NCI-H2196 (cell line): ENCODE data around the gene CHAF1A.

Source experiments
- DNase-seq: peaks from one replicate; lab custom pipeline; 2025; ENCODE audit not compliant: unreplicated experiment; lab: John Stamatoyannopoulos, UW

CHAF1A gene

GRCh38 chr19:4432918-4433506 lies 30.6 kb downstream of the CHAF1A start:
- no peak for DNase-seq

DNA sequence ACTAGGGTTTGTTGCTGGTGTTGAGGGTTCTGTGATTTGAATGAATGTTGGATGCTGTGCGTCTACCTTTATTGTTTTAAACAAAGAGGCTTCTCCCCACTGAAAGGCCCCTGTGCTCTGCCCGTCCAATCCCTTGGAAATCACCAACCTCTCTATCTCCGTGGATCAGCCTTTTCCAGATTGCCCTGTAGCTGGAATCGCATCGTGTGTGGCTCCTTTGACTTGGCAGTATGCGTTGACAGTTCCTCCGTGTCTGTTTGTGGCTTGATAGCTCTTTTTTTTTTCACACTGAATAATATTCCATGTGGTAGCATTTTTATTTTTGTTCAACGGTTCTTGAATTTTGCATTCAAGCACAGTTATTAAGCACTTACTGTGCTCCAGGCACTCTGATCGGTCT lies 32.0 kb downstream of the CHAF1A start:
- no peak for DNase-seq

DNA sequence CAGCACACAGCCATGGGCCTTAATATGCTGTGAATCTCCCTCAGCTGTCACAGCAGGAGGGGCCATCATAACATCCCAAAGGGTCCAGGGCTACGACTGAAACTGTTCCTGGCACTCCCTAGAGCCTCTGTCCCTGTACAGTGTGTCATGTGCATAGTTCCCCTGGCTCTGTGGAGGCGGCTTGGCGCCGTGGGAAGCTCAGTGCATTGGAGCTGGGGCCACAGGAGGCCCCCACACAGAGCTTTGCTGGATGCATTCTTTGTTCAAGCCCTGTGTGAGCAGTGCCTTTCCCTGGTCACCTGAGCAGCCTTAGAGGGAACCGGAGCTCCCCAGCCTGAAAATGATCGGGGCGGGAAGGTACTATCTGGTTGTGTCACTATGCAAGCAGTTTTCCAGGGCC lies 33.8 kb downstream of the CHAF1A start:
- DNase-seq: no peak

- no peak for DNase-seq
These were observed 34.7 kb downstream of the CHAF1A start for GRCh38 chr19:4437103-4437502.

GRCh38 chr19:4439243-4439642 lies 36.8 kb downstream of the CHAF1A start:
- no peak for DNase-seq

- DNase-seq: no peak
These were observed 39.8 kb downstream of the CHAF1A start for GRCh38 chr19:4441994-4442818.

GRCh38 chr19:4442819-4443146 lies 40.3 kb downstream of the CHAF1A start:
- DNase-seq: no peak

DNA sequence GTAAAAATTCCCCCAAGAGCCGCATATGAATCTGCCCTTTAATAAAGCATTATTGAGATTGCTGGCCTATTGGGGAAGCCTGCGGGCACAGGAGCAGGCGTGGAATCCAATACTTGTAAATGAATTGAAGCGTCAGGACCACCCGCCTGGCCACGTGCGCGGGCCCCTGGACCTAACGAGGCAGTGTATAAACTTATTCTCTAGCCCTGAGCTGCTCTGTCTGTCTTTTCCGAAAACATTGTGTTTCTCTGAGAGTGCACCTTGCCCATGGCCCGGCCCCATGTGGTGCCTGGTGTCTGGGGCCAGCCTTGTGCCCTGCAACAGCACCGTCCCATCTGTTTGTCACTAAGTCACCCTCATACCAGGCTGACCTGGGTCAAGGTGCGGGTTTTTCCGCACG lies 40.7 kb downstream of the CHAF1A start:
- no peak for DNase-seq

DNA sequence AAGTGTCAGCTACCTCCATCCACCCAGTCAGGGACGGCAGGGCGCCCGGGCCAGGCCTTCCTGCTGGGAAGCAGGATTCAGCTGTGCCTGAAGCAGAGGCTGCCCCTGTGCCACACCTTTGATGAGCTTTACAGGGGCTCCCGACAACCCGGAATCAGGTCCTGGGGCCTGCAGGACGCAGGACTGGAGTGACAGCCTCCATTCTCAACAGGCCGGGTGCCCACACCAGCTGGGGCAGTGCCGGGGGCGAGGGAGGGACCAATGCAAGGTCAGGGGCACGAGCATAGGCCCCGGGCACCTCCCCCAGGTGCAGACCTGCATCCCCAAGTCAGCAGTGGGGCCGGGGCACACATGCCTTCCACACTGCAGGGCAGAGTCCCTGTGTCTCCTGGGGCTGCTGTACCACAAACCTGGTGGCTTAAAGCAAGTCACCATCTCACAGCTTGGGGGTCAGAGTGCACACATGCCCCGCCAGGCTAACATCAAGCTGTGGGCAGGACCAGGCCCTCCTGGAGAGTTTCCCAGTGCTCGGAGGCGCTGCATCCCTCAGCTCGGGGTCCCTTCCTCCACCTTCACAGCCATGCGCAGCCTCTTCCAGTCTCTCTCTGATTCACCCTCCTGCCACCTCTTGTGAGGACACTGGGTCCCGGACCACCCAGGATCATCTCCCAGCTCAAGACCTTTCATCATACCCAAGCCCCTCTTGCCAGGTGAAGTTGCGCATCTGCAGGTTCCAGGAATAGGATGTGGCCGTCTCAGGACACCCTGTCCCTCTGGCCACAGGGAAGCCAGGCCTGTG lies 41.7 kb downstream of the CHAF1A start:
- no peak for DNase-seq

GRCh38 chr19:4444765-4445741 lies 42.6 kb downstream of the CHAF1A start:
- no peak for DNase-seq

DNA sequence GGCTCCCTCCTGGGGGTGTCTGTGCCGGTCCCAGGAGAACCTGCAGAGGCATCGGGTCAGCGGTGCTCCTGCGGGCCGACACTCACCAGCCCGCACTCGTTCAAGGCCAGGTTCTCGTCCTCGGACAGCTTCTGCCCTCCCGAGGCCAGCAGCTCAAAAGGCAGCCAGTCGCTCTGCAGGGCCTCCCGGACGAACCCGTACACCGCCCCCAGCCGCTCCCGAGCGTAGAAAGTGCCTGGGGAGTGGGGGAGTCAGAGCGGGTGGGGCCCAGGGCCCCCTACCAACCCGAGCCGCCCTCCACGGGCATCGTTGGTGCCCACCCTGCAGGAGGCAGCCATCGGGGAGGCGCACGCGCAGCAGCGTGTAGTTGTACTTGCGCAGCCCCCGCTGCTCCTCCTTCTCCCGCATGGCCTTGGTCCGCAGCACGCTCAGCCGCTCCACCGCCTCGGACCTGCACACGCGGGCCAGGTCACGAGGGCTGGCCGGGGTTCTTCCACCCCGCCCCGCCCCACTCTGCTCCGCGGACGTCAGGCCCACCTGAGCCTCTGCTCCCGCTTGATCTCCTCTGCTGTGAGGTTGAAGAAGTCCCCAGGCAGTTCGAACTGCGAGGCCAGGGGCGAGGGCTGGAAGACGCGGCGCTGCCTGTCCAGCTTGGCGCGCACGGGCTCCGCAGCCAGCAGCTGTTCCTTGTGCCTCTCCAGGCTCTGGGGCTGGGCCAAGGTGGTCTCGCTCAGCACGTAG lies 43.7 kb downstream of the CHAF1A start:
- no peak for DNase-seq

DNA sequence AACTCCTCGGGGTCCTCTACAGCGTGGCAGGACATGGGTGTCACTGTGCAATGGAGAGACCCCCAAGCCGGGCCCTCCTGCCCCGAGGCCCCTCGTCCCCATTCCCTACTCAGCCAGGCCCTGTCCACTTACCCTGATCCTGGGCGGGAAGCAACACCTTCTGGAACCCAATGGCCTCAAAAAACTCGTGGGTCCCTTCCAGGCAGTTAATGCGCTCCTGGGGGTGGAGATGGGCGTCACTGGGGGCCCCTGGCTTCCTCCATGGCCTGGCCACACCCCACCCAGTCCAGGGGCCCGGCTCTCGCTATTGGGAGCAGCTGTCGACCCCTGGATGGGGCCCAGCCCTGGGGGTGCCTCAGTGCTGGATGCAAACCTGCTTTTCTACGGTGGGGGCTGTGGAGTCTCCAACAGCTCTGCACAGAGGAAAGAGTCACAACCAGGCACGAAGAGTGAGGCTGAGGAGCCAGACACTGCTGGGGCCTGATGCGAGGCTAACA lies 44.3 kb downstream of the CHAF1A start:
- no peak for DNase-seq

- no peak for DNase-seq
These were observed 45.1 kb downstream of the CHAF1A start for GRCh38 chr19:4447327-4448146.

- no peak for DNase-seq
These were observed 45.9 kb downstream of the CHAF1A start for GRCh38 chr19:4448147-4448985.

DNA sequence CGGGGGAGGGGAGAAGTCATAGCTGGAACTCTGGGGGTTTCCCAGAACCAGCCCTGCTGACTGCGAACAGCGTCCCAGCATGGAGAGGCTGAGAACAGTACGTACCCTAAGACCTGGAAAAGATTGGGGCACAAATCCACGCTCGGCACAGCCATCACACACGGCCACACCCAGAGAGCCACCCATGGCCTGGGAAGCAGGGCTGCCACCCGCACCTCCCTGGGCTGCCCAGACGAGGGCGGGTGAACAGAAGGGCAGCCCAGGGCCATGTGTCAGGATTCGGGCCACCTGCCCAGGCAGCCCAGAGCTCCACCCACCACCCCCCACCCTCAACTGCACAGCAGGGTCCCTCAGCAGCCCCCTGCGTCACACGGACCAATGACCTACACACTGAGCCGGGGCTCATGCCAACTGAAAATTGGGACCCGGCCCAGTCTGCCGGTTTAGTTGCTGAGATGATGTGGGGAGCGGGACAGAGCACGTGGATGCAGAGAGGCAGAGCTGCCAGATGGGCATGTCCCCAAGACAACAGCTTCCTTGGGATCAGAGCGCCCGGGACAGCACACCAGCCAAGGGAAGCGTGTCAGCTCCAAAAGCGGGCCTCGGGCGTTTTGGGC lies 46.7 kb downstream of the CHAF1A start:
- DNase-seq: no peak

DNA sequence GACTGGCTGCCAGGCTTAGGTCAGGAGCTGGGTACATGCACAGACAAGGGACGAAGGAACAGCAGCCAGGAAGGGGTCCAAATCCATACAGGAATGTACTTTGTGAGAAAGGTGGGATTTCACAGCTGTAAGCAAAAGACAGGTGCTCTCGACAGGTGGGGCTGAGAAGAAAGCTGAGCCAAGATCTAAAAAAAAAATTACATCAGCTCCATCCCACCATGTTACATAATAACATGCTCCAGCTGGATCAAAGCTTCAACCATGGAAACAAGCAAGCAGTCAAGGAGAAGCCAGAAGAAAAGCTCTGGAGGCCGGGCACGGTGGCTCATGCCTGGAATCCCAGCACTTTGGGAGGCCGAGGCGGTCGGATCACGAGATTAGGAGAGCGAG lies 47.2 kb downstream of the CHAF1A start:
- DNase-seq: no peak

- no peak for DNase-seq
These were observed 50.0 kb downstream of the CHAF1A start for GRCh38 chr19:4452230-4452990.
